ENCODE measurements around the gene NCAPG2.

- TF ChIP-seq, protein P1, sequence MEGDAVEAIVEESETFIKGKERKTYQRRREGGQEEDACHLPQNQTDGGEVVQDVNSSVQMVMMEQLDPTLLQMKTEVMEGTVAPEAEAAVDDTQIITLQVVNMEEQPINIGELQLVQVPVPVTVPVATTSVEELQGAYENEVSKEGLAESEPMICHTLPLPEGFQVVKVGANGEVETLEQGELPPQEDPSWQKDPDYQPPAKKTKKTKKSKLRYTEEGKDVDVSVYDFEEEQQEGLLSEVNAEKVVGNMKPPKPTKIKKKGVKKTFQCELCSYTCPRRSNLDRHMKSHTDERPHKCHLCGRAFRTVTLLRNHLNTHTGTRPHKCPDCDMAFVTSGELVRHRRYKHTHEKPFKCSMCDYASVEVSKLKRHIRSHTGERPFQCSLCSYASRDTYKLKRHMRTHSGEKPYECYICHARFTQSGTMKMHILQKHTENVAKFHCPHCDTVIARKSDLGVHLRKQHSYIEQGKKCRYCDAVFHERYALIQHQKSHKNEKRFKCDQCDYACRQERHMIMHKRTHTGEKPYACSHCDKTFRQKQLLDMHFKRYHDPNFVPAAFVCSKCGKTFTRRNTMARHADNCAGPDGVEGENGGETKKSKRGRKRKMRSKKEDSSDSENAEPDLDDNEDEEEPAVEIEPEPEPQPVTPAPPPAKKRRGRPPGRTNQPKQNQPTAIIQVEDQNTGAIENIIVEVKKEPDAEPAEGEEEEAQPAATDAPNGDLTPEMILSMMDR (IDR thresholded peaks at IDR 0.05): peak; percentile 15 to 78 (median 66)
- peak in 1 of 3 donors; percentile 10 for TF ChIP-seq POLR2A (IDR thresholded peaks at IDR 0.05)
Observed at GRCh38 chr7:158695726-158696452, 8.7 kb downstream of the NCAPG2 start.

All from body of pancreas (tissue), 4 donors.